Body of pancreas (tissue), 4 donors: ENCODE data around the gene TMSB15C.
"Not testable (repeated sequence)": the region's sequence is repeated elsewhere in the genome, so short reads cannot be mapped to it uniquely, and the experiment has no call there.

Experiments
- CTCF ChIP-seq, 7 experiments: fragments of 450-650 bp in 4 of 7; fragments of 200-600 bp in 3 of 7; sonication (generic) in 3 of 7; IDR thresholded peaks; one replicate each; pipeline ENCODE4 v1.5.1; 2016 to 2019; ENCODE audit warnings: antibody characterized with exemption in 7 of 7
- POLR2A ChIP-seq, 3 donors: fragments of 450-650 bp; IDR thresholded peaks; one replicate each; pipeline ENCODE4 v1.6.1; 2016; ENCODE audit warnings: antibody characterized with exemption in 3 of 3, mild to moderate bottlenecking in 2 of 3

GRCh38 chrX:104077854-104078253 is 1.8 kb upstream of the TMSB15C start:
- not testable (repeated sequence) for TF ChIP-seq CTCF, POLR2A (IDR thresholded peaks at IDR 0.05)
